Parathyroid adenoma (tissue), 2 donors: ENCODE measurements around the gene RAB35.

Source experiments
- H2AFZ ChIP-seq: fragments of 300-600 bp; sonication (generic); one replicate; pipeline ENCODE4 v1.7.0; 2017; ENCODE audit warnings: antibody characterized with exemption, mild to moderate bottlenecking
- H3K27ac ChIP-seq: fragments of 300-600 bp; sonication (generic); one replicate; pipeline ENCODE4 v1.7.0; 2017
- H3K27me3 ChIP-seq: fragments of 300-600 bp; sonication (generic); one replicate; pipeline ENCODE4 v1.7.0; 2017; ENCODE audit warnings: low read length; ENCODE audit not compliant: control insufficient read depth, insufficient read depth
- H3K36me3 ChIP-seq: fragments of 300-600 bp; sonication (generic); one replicate; pipeline ENCODE4 v1.7.0; 2017; ENCODE audit warnings: low read length; ENCODE audit not compliant: control insufficient read depth, insufficient read depth
- H3K4me1 ChIP-seq: fragments of 300-600 bp; sonication (generic); one replicate; pipeline ENCODE4 v1.7.0; 2017; ENCODE audit warnings: control low read depth
- H3K4me2 ChIP-seq: fragments of 300-600 bp; sonication (generic); one replicate; pipeline ENCODE4 v1.7.0; 2017; ENCODE audit warnings: low read length
- H3K4me3 ChIP-seq: fragments of 300-600 bp; sonication (generic); one replicate; pipeline ENCODE4 v1.7.0; 2017; ENCODE audit warnings: low read depth, low read length
- H3K79me2 ChIP-seq: fragments of 300-600 bp; sonication (generic); one replicate; pipeline ENCODE4 v1.7.0; 2017; ENCODE audit warnings: control low read depth
- H3K9ac ChIP-seq: fragments of 300-600 bp; sonication (generic); one replicate; pipeline ENCODE4 v1.7.0; 2017; ENCODE audit warnings: mild to moderate bottlenecking
- H3K9me3 ChIP-seq: fragments of 300-600 bp; sonication (generic); one replicate; pipeline ENCODE4 v1.7.0; 2017; ENCODE audit warnings: low read length; ENCODE audit not compliant: control insufficient read depth
- TF ChIP-seq, protein P1 (sequence below): fragments of 300-600 bp; sonication (generic); IDR thresholded peaks from one replicate; pipeline ENCODE4 v1.7.0; 2017; ENCODE audit warnings: antibody characterized with exemption, mild to moderate bottlenecking
- donor health status: primary hyperparathyroidism.

The RAB35 gene

DNA sequence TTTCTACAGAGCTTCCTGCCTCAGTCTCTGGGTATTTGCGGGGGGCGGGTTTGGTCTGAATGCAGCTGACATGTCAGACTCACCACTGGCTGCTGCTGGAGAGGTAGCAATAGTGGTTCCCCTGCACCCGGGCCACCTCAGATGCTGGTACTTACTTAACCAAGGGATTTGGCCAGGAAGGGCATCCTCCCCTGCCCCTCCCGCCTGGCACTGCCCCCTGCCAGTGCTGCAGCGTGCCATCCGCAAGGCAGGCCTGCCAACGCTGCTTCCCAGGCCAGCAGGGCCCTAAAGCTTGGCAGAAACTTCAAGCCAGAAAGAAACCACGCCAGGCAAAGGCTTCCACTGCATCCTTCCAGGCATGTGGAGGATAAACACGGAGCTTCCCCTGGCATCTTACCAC lies 22.1 kb downstream of the RAB35 start:
- TF ChIP-seq, protein P1, sequence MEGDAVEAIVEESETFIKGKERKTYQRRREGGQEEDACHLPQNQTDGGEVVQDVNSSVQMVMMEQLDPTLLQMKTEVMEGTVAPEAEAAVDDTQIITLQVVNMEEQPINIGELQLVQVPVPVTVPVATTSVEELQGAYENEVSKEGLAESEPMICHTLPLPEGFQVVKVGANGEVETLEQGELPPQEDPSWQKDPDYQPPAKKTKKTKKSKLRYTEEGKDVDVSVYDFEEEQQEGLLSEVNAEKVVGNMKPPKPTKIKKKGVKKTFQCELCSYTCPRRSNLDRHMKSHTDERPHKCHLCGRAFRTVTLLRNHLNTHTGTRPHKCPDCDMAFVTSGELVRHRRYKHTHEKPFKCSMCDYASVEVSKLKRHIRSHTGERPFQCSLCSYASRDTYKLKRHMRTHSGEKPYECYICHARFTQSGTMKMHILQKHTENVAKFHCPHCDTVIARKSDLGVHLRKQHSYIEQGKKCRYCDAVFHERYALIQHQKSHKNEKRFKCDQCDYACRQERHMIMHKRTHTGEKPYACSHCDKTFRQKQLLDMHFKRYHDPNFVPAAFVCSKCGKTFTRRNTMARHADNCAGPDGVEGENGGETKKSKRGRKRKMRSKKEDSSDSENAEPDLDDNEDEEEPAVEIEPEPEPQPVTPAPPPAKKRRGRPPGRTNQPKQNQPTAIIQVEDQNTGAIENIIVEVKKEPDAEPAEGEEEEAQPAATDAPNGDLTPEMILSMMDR = no peak
- Histone ChIP-seq H3K27me3 (no peaks in the 10 kb centered on the region), H3K79me2 (no peaks in the 10 kb centered on the region), H3K9me3 (no peaks in the 10 kb centered on the region), H3K4me1 (no peaks in the 10 kb centered on the region), H3K4me2 (no peak overlapping the region), H3K27ac (no peak overlapping the region), H3K4me3 (no peak overlapping the region), H3K36me3 (no peaks in the 10 kb centered on the region), H3K9ac (no peak overlapping the region), H2AFZ (no peak overlapping the region)

- Histone ChIP-seq H2AFZ (no peak overlapping the region), H3K79me2 (no peaks in the 10 kb centered on the region), H3K4me3 (no peak overlapping the region), H3K27ac (no peak overlapping the region), H3K27me3 (no peaks in the 10 kb centered on the region), H3K4me2 (no peak overlapping the region), H3K9ac (no peak overlapping the region), H3K4me1 (no peaks in the 10 kb centered on the region), H3K9me3 (no peaks in the 10 kb centered on the region), H3K36me3 (no peaks in the 10 kb centered on the region)
- TF ChIP-seq, protein P1 = no peak
Measured at GRCh38 chr12:120093592-120094355, 22.8 kb downstream of the RAB35 start.

GRCh38 chr12:120093336-120093591 lies 23.3 kb downstream of the RAB35 start:
- no peaks in the 10 kb centered on the region for H3K27me3 ChIP-seq
- no peaks in the 10 kb centered on the region for H3K4me1 ChIP-seq
- no peaks in the 10 kb centered on the region for H3K79me2 ChIP-seq
- no peaks in the 10 kb centered on the region for H3K9me3 ChIP-seq
- H3K9ac ChIP-seq = no peak overlapping the region
- TF ChIP-seq, protein P1 = no peak
- H3K4me3 ChIP-seq = no peak overlapping the region
- H3K4me2 ChIP-seq = no peak overlapping the region
- H2AFZ ChIP-seq = no peak overlapping the region
- no peak overlapping the region for H3K27ac ChIP-seq
- H3K36me3 ChIP-seq = no peaks in the 10 kb centered on the region

DNA sequence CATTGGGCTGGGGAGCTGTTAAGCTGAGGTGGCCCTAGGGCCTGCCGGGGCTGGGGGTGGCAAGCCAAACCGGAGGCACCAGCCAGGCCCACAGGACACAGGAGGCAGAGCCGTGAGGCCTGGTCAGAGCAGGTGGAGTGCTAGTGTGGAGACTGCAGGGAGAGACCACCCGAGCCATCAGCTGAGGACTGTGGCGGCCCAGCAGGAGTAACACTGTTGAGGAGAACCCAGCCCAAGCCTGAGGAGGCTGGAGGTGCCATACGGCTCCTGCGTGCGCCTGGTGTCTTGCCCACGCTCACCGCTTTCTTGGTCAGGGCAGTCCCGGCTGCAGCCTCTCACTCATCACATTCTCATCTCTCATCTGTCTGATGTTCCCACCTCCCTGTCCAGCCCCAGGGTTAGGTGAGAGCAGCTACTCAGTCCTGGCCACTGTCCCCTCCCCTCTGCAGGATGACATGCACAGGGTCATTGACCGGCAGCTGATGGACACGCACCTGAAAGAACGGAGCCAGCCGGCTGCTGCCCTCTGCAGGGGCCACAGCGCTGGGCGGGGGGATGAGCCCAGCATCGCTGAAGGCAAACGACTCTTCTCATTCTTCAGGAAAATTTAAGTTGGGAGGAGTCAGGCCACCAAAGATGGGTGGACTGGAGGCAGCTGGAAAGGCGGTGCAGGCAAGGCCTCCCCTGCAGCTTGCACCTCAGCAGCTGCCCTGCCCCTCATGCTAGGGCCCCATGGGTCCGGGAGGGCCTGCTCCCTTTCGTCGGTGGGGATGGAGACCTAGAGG lies 23.8 kb downstream of the RAB35 start:
- no peak overlapping the region for H3K4me3 ChIP-seq
- H2AFZ ChIP-seq = no peak overlapping the region
- no peaks in the 10 kb centered on the region for H3K79me2 ChIP-seq
- no peaks in the 10 kb centered on the region for H3K36me3 ChIP-seq
- no peaks in the 10 kb centered on the region for H3K4me1 ChIP-seq
- TF ChIP-seq, protein P1 = no peak
- no peak overlapping the region for H3K4me2 ChIP-seq
- no peak overlapping the region for H3K9ac ChIP-seq
- no peaks in the 10 kb centered on the region for H3K9me3 ChIP-seq
- no peaks in the 10 kb centered on the region for H3K27me3 ChIP-seq
- no peak overlapping the region for H3K27ac ChIP-seq
